IgD-negative memory B cell (primary cell): ENCODE measurements around the gene FAM114A2. TPM values are rescaled to one million over a fixed set of nuclear protein-coding genes. Genes with fewer than 3 reads are reported as not detected.

Experiments used
- H3K27ac Mint-ChIP-seq, 3 donors: one replicate each; pipeline ENCODE4 v1.8.0; 2020 to 2022; ENCODE audit warnings: mild to moderate bottlenecking in 3 of 3, mixed read lengths in 3 of 3, moderate library complexity in 1 of 3
- H3K27me3 Mint-ChIP-seq: one replicate; pipeline ENCODE4 v1.8.0; 2021; ENCODE audit warnings: mixed read lengths
- H3K36me3 Mint-ChIP-seq: one replicate; pipeline ENCODE4 v1.8.0; 2020; ENCODE audit warnings: mild to moderate bottlenecking, mixed read lengths
- H3K4me1 Mint-ChIP-seq, 3 donors: one replicate each; pipeline ENCODE4 v1.8.0; 2020 to 2022; ENCODE audit warnings: mixed read lengths in 3 of 3, mild to moderate bottlenecking in 1 of 3
- H3K4me3 Mint-ChIP-seq, 4 donors: one replicate each; pipeline ENCODE4 v1.8.0; 2020 to 2022; ENCODE audit warnings: mild to moderate bottlenecking in 4 of 4, mixed read lengths in 4 of 4, moderate library complexity in 3 of 4
- H3K9me3 Mint-ChIP-seq, 3 donors: one replicate each; pipeline ENCODE4 v1.8.0; 2020 to 2021; ENCODE audit warnings: mixed read lengths in 3 of 3, mild to moderate bottlenecking in 1 of 3
- polyA plus RNA-seq: library from polyadenylated mRNA; unstranded; fragments of 300-500 nt; fragmentation: Illumina TruSeq; gene quantifications from one replicate; pipeline ENCODE4 v1.2.3, GENCODE V29; 2021

Gene FAM114A2
- polyA plus RNA-seq, 1 donor from 2014 or later, result 20.4 TPM

DNA sequence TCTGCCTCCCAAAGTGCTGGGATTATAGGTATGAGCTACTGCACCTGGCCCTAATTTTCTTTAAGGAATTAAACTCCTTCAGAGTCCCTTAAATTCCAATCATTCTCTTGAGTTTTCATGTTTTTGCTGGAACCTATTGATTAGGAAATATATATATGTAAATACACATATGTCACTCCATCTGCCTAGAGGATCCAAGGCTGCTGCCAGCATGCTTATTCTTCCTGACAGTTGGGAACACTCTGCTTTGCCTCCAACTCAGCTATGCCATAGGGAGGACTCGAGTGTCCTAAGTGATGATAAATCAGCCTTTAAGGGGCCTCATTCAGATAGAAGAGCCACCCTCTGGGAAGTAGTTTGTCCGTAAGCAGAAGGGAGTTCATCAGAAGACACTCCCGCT lies 21.9 kb upstream of the FAM114A2 start:
- Mint-ChIP-seq H3K27ac (no peak overlapping the region), H3K9me3 (no peaks in the 10 kb centered on the region), H3K36me3 (peaks cover 2% of the 10 kb centered on the region), H3K27me3 (no peaks in the 10 kb centered on the region), H3K4me1 (peaks cover 20 to 29% (median 26%) of the 10 kb centered on the region in 3 donors), H3K4me3 (no peak overlapping the region)

DNA sequence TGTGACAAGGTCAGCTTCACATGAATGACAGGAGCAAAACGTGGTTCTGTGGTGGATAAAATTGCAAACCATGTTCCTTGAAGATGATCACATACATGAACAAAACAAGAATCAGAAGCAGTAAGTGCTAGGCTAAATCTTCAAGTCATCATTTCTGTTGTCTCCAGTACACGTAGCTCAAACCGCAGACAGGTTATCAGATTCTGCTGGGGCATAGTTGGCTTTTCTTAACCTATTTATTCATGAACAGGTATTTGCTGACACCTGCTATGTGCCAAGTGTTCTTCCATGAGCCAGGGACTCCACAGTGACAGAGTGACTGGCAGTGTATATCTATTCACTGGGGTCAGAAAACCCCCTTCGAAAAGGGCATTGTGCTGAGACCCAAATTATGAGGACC lies 20.9 kb upstream of the FAM114A2 start:
- peaks cover 22 to 29% (median 26%) of the 10 kb centered on the region in 3 donors for H3K4me1 Mint-ChIP-seq
- H3K4me3 Mint-ChIP-seq, result peak overlapping the region in 2 of 4 donors; percentile 36 to 77
- no peaks in the 10 kb centered on the region for H3K27me3 Mint-ChIP-seq
- H3K27ac Mint-ChIP-seq, result no peak overlapping the region
- no peaks in the 10 kb centered on the region for H3K9me3 Mint-ChIP-seq
- H3K36me3 Mint-ChIP-seq, result no peaks in the 10 kb centered on the region

DNA sequence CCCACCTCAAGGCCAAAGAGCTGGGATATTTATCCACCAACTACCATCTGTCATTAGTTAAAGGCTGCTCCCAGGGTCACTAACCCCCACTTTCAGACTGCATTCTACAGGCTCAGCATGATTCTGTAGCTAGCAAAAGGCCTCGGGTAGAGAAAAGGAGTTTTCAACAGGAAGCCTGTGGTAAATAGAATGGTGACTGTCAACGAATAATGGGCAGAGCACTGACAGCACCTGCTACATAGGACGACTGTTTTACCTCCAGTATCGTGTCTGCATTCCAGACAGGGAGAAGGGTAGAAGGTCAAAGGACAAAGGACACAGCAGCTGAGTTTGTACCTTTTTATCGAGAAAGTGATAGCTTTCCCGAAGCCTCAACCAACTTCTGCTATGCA lies 20.3 kb upstream of the FAM114A2 start:
- Mint-ChIP-seq H3K27ac (no peak overlapping the region), H3K36me3 (no peaks in the 10 kb centered on the region), H3K9me3 (no peaks in the 10 kb centered on the region)

DNA sequence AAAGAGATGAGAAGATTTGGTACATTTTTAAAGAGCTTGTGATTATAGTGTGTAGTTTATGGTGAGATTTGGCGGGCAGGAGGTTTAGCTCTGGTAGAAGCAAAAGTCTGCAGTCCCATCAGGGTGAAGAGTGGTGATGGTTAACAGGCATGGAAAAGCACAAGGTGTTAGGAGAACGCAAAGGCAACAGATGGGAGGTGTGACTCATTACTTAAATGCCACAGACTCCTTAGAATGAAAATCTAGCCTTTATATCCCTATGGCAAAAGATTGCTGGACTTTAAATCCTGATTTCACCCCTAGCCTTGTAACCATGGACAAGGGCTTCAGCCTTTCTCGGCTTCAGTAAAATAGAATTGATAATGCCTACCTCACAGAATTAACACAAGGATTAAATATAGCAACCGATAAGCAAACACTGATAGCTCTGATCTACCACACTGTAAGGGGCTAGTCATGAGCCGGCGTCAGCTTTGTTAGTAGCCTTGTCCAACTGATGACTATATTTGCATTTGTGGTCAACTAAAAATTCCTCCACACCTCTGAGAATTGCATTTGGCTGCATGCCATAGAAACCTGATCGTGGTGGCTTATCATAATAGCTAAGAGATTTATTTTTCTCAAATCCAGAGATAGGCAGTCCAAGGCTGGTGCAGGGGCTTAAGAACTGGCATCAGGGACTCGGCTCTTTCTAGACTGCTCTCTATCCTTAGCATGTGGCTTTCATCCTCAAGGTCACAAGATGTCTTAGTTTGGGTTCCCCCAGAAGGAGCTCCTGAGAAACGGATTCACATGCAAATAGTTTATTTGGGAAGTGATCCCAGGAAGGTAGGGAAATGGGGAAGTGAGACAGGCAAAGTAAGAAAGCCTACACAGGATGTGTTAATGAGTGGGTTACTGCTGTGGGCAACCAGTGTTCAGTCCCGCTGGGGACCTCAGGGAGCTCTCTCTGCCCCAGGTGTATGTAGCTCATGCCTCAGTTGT lies 19.6 kb upstream of the FAM114A2 start:
- H3K4me3 Mint-ChIP-seq, result peak overlapping the region in 3 of 4 donors; percentile 27 to 77 (median 67)
- no peaks in the 10 kb centered on the region for H3K36me3 Mint-ChIP-seq
- H3K27ac Mint-ChIP-seq, result peak overlapping the region in 1 of 3 donors; percentile 4
- peaks cover 22 to 29% (median 26%) of the 10 kb centered on the region in 3 donors for H3K4me1 Mint-ChIP-seq
- no peaks in the 10 kb centered on the region for H3K9me3 Mint-ChIP-seq
- H3K27me3 Mint-ChIP-seq, result no peaks in the 10 kb centered on the region

More for the DNA sequence above, 20.3 kb upstream of the FAM114A2 start:
- H3K4me3 Mint-ChIP-seq, result peak overlapping the region in 2 of 4 donors; percentile 55 to 77
- H3K4me1 Mint-ChIP-seq, result peaks cover 22 to 29% (median 26%) of the 10 kb centered on the region in 3 donors
- no peaks in the 10 kb centered on the region for H3K27me3 Mint-ChIP-seq

DNA sequence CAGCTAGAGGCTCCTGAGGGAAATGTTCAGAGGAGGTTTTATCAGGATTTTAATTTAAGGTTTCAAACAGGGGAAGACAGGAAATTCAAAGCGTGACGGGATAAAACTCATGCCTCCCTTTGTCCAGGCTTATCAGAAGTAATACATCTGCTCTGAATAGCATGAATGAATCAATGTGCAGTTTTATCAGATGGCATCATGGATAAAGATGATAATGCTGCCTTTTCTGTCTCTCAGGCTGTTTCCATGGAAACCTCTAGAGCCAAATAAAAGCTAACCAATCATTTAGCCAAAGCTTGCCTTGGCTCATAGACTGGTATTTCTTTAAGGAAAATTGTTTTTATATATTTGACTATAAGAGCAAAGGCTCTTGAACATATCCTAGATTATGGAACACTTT lies 16.5 kb upstream of the FAM114A2 start:
- no peak overlapping the region for H3K4me3 Mint-ChIP-seq
- H3K36me3 Mint-ChIP-seq, result peaks cover 7% of the 10 kb centered on the region
- H3K4me1 Mint-ChIP-seq, result peaks cover 24 to 33% (median 28%) of the 10 kb centered on the region in 3 donors
- no peaks in the 10 kb centered on the region for H3K27me3 Mint-ChIP-seq
- H3K27ac Mint-ChIP-seq, result no peak overlapping the region
- no peaks in the 10 kb centered on the region for H3K9me3 Mint-ChIP-seq

DNA sequence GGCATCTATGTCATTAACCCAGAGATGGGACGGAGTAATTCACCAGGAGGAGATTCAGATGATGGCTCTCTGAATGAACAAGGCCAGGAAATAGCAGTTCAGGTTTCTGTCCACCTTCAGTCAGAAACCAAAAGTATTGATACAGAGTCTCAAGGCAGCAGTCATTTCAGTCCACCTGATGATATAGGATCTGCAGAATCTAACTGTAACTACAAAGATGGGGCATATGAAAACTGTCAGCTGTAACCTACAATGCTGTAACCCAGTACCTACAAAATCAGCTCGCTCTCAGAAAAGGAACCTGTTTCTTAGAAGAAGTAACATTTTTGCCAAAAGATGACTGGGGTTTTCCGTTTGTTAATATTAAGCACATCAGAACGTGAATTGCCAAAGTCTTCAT lies 14.8 kb upstream of the FAM114A2 start:
- no peaks in the 10 kb centered on the region for H3K27me3 Mint-ChIP-seq
- no peak overlapping the region for H3K27ac Mint-ChIP-seq
- no peak overlapping the region for H3K4me3 Mint-ChIP-seq
- H3K4me1 Mint-ChIP-seq, result peaks cover 10 to 29% (median 14%) of the 10 kb centered on the region in 3 donors
- H3K36me3 Mint-ChIP-seq, result peaks cover 7% of the 10 kb centered on the region
- no peaks in the 10 kb centered on the region for H3K9me3 Mint-ChIP-seq

DNA sequence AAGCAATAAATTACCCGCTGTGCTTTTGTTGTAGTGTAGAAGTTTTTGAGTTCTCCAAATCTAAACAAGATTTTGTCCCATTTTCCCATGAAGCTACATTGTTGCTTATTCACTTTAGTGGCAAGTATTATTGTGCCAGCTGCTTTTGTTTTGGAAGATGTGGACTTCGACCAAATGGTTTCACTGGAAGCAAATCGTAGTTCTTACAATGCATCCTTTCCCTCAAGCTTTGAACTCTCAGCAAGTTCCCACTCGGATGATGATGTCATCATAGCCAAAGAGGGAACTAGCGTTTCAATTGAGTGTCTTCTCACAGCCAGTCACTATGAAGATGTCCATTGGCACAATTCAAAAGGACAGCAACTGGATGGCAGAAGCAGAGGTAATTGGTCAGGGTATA lies 10.9 kb upstream of the FAM114A2 start:
- H3K4me3 Mint-ChIP-seq, result no peak overlapping the region
- H3K27me3 Mint-ChIP-seq, result no peaks in the 10 kb centered on the region
- no peaks in the 10 kb centered on the region for H3K9me3 Mint-ChIP-seq
- H3K27ac Mint-ChIP-seq, result no peak overlapping the region
- H3K4me1 Mint-ChIP-seq, result peaks cover 13 to 37% (median 20%) of the 10 kb centered on the region in 3 donors
- H3K36me3 Mint-ChIP-seq, result peaks cover 12% of the 10 kb centered on the region

DNA sequence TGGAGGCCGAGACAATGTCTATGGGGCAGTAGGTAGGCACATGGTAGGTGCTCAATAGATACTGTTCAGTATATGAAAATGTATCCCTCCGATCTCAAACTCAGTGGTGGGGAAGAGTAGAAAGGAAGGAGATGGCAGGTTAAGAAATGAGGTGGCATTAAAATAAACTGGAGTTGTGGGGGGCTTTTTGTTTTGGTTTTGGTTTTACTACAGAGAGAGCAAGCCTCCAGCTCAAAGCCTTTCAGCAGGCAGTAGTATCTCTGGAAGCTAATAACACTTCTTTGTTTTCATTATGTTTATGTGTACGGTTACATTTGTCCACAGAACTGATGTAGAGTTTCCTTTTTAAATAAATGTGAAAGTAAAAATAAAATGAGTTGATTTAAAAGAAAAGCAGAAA lies 8.6 kb upstream of the FAM114A2 start:
- H3K36me3 Mint-ChIP-seq, result peaks cover 8% of the 10 kb centered on the region
- H3K4me3 Mint-ChIP-seq, result no peak overlapping the region
- no peaks in the 10 kb centered on the region for H3K27me3 Mint-ChIP-seq
- peak overlapping the region in 1 of 3 donors; percentile 42 for H3K27ac Mint-ChIP-seq
- H3K4me1 Mint-ChIP-seq, result peaks cover 16 to 48% (median 27%) of the 10 kb centered on the region in 3 donors
- H3K9me3 Mint-ChIP-seq, result no peaks in the 10 kb centered on the region

DNA sequence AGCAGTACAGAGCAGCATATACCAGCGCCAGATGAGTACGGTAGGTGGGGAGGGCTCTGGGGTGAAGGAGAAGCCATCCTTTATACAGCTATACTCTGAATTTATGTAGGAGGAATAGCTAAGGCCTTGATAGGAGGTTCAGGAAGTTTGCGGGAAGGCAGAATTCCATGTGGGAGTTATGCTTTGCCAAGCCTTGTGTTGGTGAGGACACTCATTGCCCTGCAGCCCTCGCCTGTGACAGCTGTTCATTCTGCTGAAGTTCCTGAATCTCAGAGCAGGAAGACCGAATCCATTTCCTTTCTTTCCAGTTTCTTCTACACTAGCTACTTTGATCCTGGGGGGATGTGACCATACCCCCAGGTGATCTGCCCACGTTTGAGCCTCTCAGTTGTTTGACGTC lies 7.8 kb upstream of the FAM114A2 start:
- no peak overlapping the region for H3K4me3 Mint-ChIP-seq
- no peaks in the 10 kb centered on the region for H3K9me3 Mint-ChIP-seq
- no peaks in the 10 kb centered on the region for H3K27me3 Mint-ChIP-seq
- peaks cover 20 to 50% (median 33%) of the 10 kb centered on the region in 3 donors for H3K4me1 Mint-ChIP-seq
- H3K36me3 Mint-ChIP-seq, result peaks cover 5% of the 10 kb centered on the region
- H3K27ac Mint-ChIP-seq, result no peak overlapping the region

DNA sequence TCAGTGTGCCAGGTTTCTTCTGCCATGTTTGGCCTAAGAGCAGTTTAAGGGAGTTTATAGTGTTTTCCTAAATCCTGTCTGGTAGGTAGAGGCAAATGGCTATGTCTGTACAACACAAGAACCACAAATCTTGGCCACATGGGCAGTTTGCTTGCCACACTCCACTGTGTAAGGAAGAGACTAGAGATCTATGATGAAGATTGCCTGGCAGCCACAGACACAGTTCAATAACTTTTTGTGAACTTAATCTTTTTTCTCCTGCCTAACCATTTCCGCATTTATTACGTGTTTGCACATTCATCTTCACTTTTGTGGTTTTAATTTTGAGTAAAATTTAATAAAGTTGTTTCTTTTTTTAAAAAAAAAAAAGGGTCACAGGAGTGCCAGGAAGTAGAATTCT lies 5.9 kb upstream of the FAM114A2 start:
- peaks cover 5% of the 10 kb centered on the region for H3K36me3 Mint-ChIP-seq
- H3K9me3 Mint-ChIP-seq, result no peaks in the 10 kb centered on the region
- H3K4me3 Mint-ChIP-seq, result peak overlapping the region in 1 of 4 donors; percentile 14
- no peak overlapping the region for H3K27ac Mint-ChIP-seq
- H3K27me3 Mint-ChIP-seq, result no peaks in the 10 kb centered on the region
- H3K4me1 Mint-ChIP-seq, result peaks cover 24 to 59% (median 40%) of the 10 kb centered on the region in 3 donors

DNA sequence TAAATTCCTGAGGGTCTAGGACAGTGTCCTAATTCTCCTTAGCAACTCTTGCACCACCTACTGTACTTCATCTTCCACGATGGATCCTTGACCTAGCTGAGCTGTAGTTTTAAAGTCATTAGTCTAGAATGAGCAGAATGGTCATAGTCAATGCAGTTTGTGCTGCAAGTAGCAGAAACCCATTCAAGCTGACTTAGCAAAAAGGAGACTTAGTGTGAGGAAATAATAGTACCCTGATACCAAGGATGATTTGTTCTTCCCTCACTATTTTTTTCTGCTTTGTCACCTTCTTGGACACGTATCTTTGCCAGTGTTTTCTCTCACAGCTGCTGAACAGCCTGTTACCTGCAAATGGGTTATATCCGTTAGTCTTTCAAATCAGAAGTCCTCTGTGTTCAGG lies 5.4 kb upstream of the FAM114A2 start:
- no peaks in the 10 kb centered on the region for H3K27me3 Mint-ChIP-seq
- H3K4me3 Mint-ChIP-seq, result peak overlapping the region in 1 of 4 donors; percentile 14
- no peaks in the 10 kb centered on the region for H3K9me3 Mint-ChIP-seq
- H3K36me3 Mint-ChIP-seq, result peaks cover 5% of the 10 kb centered on the region
- H3K27ac Mint-ChIP-seq, result no peak overlapping the region
- peaks cover 25 to 59% (median 45%) of the 10 kb centered on the region in 3 donors for H3K4me1 Mint-ChIP-seq

DNA sequence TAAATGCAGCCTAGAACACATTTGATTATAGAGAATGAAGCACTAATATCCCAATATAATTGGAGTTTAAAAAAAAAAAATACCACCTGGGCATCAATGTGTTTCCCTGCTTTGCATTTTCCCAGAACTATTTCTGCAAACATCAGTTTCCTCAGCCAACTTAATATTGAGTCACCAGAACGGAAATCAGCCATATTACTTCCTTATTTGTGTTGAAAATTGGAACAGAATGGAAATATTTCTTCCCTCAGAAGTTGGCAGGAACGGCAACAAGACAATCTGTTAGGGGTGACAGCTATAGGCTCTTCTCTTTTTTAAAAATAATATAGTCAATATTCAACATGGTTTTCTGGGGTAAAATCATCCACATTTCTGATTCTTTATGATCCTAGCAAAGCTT lies 4.1 kb upstream of the FAM114A2 start:
- Mint-ChIP-seq H3K27me3 (no peaks in the 10 kb centered on the region), H3K9me3 (no peaks in the 10 kb centered on the region), H3K4me1 (peaks cover 33 to 56% (median 45%) of the 10 kb centered on the region in 3 donors), H3K27ac (peak overlapping the region in 1 of 3 donors; percentile 85), H3K4me3 (peak overlapping the region in 1 of 4 donors; percentile 12), H3K36me3 (peaks cover 5% of the 10 kb centered on the region)

DNA sequence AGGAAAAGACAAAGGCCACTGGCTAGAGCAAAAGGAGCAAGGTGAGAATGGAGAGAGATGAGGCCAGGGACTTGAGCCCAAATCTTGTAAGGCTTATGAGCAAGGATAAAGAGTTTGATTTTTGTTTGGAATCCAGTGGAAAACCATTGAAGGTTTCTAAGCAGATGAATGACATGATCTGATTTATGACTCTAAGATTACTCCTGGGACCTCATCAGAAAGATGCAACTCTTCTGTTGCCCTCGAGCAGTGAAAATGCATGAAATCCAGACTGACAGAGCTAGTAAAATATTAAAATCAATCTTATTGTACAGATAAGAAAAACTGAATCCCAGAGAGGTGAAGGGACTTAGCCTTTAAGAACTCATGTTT lies 734 bp upstream of the FAM114A2 start:
- peak overlapping the region in 2 of 3 donors; percentile 81 to 99 for H3K27ac Mint-ChIP-seq
- H3K9me3 Mint-ChIP-seq, result no peaks in the 10 kb centered on the region
- peaks cover 30 to 40% (median 35%) of the 10 kb centered on the region in 3 donors for H3K4me1 Mint-ChIP-seq
- peaks cover 5% of the 10 kb centered on the region for H3K36me3 Mint-ChIP-seq
- H3K27me3 Mint-ChIP-seq, result no peaks in the 10 kb centered on the region
- H3K4me3 Mint-ChIP-seq, result peak overlapping the region; percentile 98 to 99 (median 99)

DNA sequence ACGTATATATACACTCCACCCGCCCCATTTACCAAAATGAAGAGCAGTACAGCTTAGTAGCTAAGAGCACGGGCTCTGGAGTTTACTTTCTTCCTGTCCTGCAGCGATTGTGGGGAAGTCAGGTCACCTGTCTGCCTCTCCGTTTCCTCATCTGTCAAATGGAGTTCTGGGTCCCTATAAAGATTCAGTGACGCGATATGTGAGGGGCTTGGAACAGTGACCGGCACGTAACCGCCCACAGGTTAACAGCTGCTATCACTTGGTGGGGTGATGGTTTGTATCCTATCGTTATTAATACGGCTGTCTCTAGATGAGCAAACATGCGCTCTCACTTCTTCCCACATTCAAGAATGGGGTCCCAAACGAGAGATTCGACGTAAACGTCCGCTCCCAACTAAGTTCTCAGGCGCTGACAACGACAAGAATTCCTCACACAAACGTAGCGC lies 426 bp downstream of the FAM114A2 start:
- Mint-ChIP-seq H3K4me1 (peaks cover 25 to 37% (median 28%) of the 10 kb centered on the region in 3 donors), H3K9me3 (no peaks in the 10 kb centered on the region), H3K36me3 (peaks cover 6% of the 10 kb centered on the region), H3K27ac (peak overlapping the region; percentile 81 to 99 (median 98)), H3K27me3 (no peaks in the 10 kb centered on the region), H3K4me3 (peak overlapping the region; percentile 98 to 99 (median 99))

DNA sequence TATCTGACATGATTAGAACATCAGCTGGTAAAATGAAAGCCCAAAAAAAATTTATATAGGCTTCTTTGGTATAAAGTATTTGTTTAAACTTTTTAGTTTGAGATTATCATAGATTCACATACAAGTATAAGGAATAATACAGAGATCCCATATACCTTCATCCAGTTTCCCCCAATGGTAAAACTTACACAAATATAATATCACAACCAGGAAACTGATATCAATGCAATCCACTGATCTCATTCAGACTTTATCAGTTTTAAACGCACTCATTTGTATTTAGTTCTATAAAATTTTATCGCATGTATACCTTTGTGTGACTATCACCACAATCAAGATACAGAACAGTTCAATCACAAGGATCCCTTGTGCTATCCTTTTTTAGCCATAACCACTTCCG lies 3.8 kb downstream of the FAM114A2 start:
- peaks cover 9 to 22% (median 22%) of the 10 kb centered on the region in 3 donors for H3K4me1 Mint-ChIP-seq
- H3K27me3 Mint-ChIP-seq, result no peaks in the 10 kb centered on the region
- H3K9me3 Mint-ChIP-seq, result no peaks in the 10 kb centered on the region
- no peak overlapping the region for H3K4me3 Mint-ChIP-seq
- H3K36me3 Mint-ChIP-seq, result peaks cover 14% of the 10 kb centered on the region
- no peak overlapping the region for H3K27ac Mint-ChIP-seq
